Stimulated activated CD4-positive, alpha-beta T cell treated with anti-CD3 and anti-CD28 coated beads, Interleukin-4, amount 100 ng/mL, for 48 hours (primary cell): Measurements from ENCODE around the gene DECR2.

Experiments
- DNase-seq, 2 donors: peaks; one replicate each; pipeline ENCODE4 v3.0.0-alpha.2; 2020; ENCODE audit warnings: low read depth in 2 of 2

Gene DECR2

GRCh38 chr16:442976-443375, 41.3 kb downstream of the DECR2 start:
- DNase-seq = no peak

DNA sequence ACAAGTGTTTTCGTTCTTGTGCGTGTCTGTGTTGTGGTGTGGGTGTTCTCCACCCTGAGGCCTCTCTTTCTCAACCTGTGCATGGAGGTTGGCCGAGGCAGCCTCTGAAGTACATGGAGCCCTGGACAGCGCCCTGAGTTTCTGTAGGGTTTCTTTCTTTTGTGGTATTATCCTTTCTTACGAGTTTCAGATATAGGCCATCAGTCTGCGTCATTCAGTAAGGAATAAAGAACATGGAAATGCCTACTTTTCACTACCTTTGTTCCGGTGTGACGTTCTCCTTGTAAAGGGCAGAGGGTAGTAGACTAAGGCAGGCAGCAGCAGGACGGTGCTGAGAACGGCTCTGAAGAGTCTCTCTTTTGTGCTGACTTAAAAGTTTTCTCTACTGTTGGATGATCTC, 42.3 kb downstream of the DECR2 start:
- no peak for DNase-seq

DNA sequence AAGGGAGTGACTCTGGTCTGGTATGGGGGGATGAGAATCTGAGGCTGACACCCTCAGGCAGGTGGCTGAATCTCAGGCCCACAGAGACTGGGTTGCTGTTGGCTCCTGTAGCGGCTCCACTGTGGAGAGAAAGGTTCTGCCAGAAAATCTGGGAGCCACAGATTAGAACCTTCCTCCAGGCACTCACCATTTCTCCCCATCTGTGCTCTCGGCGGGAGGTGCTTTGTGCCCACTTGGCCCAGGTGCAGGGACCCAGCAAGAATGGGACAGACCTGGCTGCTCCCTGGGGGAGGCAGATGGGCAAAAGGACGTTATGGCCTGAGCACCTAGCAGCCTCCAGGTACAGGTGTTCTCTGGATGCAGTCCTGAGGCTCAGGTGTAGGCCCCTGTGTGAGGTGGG, 43.9 kb downstream of the DECR2 start:
- DNase-seq = no peak

GRCh38 chr16:450385-450784, 48.7 kb downstream of the DECR2 start:
- no peak for DNase-seq

GRCh38 chr16:450785-451512, 49.3 kb downstream of the DECR2 start:
- no peak for DNase-seq

GRCh38 chr16:454397-454940, 52.8 kb downstream of the DECR2 start:
- no peak for DNase-seq

GRCh38 chr16:455453-455852, 53.8 kb downstream of the DECR2 start:
- DNase-seq = no peak

DNA sequence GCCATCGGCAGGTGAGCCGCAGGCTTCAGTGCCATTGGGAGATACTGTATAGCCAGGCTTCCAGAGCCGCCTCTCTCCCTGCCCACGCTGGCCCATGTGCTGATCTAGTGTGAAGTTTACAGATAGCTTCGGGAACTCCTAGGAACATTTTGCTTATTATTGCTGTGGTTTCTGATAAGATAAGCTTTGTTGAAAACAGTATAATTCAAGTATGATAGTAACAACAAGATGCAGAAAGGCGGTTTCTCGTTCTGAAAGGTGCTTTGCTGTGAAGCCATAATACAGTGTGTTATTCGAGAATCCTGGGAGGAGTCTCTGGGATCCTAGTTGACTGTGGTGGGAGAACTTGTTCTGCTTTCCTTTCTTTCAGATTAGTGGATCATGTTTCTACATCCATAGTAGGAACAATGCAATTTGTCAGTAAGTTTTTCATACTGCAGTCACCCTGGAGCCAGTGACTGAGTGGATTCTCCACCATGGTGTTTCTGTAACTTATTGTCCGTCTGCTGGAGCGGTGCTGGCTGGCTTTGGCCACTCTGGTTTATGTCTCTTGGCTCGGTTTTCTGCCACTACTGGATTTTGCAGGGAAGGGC, 55.3 kb downstream of the DECR2 start:
- no peak for DNase-seq

DNA sequence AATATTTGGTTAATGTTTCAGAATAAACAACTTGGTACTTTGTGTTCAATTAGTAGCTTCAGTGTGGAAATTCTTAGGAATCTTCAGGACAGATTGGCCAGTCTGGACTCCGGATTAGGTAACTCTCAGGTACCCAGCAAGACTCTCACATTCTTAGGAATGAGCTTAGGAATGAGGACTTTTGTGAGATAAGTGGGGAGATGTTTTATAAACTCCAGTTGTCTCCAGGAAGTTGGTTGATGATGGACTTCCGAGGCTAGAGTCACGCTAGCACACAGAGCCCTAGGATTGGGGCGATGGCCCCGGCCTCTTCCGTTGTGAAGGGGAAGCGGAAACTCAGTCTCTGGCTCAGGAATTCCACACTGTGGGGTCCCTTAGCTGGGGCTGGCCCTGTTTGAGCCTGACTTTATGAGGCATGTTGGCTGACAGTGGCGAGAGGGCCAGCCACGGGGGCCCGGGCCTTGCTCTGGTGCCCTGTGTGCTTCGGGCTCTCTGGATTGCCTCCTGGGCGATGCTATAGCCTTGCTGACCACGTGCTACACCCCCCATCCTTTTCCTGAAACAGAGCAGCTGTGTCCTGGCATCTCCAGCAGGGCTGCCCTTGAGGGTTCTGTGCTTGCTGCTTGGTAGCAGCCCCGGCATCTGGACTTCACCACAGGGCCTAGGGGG, 56.2 kb downstream of the DECR2 start:
- DNase-seq = no peak

DNA sequence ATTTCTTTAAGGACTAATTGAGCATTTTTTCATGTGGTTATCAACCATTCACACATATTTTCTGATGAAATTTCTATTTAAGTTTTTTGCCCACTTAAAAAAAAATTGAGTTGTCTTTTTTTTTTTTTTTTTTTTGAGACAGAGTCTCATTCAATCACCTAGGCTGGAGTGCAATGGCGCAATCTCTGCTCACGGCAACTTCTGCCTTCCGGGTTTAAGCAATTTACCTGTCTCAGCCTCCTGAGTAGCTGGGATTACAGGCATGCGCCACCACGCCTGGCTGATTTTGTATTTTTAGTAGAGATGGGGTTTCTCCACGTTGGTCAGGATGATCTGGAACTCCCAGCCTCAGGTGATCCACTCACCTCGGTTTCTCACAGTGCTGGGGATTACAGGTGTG, 58.1 kb downstream of the DECR2 start:
- DNase-seq = no peak

GRCh38 chr16:460787-461186, 59.1 kb downstream of the DECR2 start:
- DNase-seq = no peak
